ENCODE results near the gene CPNE8. TPM values are rescaled to one million over a fixed set of nuclear protein-coding genes. Genes with fewer than 3 reads are reported as not detected.

CPNE8 gene
- total RNA-seq, 2 donors from 2014 or later = 4.8 to 5.9 TPM

DNA sequence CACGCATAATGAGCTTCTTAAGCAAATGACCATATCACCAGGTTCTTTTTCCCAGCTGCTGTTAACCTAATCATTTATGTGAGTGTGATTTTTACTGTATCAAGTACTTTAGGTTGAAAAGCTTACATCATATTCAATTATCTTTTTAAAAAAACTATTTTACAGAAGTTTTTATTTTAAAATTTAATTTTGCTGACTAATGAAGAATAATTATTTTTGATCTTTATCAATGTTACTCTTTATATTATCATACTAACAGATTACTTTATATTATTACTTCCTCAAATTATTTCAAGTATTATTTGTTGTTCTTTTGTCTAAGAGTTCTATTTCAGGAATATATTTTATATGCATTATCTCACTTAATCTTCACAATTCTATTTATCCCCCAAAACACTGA lies 236.3 kb downstream of the CPNE8 start:
- Mint-ChIP-seq H3K36me3 (ENCODE audit: low read depth) (no peaks in the 10 kb centered on the region), H3K4me3 (no peak overlapping the region), H3K27ac (no peak overlapping the region), H3K4me1 (no peaks in the 10 kb centered on the region), H3K27me3 (no peaks in the 10 kb centered on the region)
- H3K9me3 ChIP-seq (ENCODE audit: control insufficient read depth, low read length, poor library complexity, severe bottlenecking) = no peaks in the 10 kb centered on the region
- no peak for DNase-seq
- no peak for ATAC-seq

DNA sequence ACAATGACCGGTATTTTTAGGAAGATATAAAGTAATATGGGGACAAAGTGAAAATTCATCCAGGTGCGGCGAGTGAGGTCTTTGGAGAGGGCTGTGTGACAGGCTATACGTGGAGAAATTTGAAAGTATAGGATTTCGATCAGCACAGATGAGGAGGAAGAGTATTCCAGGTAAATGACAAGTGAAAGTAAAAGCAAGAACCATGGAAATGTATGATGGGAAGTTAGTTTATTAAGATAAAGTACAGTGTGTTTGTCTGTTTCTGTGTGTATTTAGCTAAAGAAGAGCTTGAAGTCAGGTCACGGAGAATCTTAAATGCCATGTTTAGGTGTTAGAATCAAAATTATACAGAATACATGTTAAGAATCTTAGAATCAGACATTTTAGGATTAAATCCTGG lies 239.0 kb downstream of the CPNE8 start:
- H3K4me1 Mint-ChIP-seq = no peaks in the 10 kb centered on the region
- no peak for ATAC-seq

GRCh38 chr12:38664661-38665269 lies 240.6 kb downstream of the CPNE8 start:
- Mint-ChIP-seq H3K4me3 (no peak overlapping the region), H3K27me3 (no peaks in the 10 kb centered on the region), H3K36me3 (ENCODE audit: low read depth) (no peaks in the 10 kb centered on the region), H3K27ac (no peak overlapping the region), H3K4me1 (no peaks in the 10 kb centered on the region)
- H3K9me3 ChIP-seq (ENCODE audit: control insufficient read depth, low read length, poor library complexity, severe bottlenecking) = peaks cover 4% of the 10 kb centered on the region
- DNase-seq (no peak), ATAC-seq (no peak)

More for the DNA sequence above, 239.0 kb downstream of the CPNE8 start:
- DNase-seq = no peak
- no peaks in the 10 kb centered on the region for H3K27me3 Mint-ChIP-seq
- H3K27ac Mint-ChIP-seq = no peak overlapping the region
- H3K4me3 Mint-ChIP-seq = no peak overlapping the region
- H3K36me3 Mint-ChIP-seq (ENCODE audit: low read depth) = no peaks in the 10 kb centered on the region
- H3K9me3 ChIP-seq (ENCODE audit: control insufficient read depth, low read length, poor library complexity, severe bottlenecking) = peaks cover 4% of the 10 kb centered on the region

GRCh38 chr12:38662829-38663228 lies 242.6 kb downstream of the CPNE8 start:
- Mint-ChIP-seq H3K36me3 (ENCODE audit: low read depth) (no peaks in the 10 kb centered on the region), H3K27ac (no peak overlapping the region), H3K4me1 (peaks cover 2% of the 10 kb centered on the region), H3K4me3 (no peak overlapping the region), H3K27me3 (no peaks in the 10 kb centered on the region)
- no peak for DNase-seq
- H3K9me3 ChIP-seq (ENCODE audit: control insufficient read depth, low read length, poor library complexity, severe bottlenecking) = peaks cover 4% of the 10 kb centered on the region
- ATAC-seq = no peak

DNA sequence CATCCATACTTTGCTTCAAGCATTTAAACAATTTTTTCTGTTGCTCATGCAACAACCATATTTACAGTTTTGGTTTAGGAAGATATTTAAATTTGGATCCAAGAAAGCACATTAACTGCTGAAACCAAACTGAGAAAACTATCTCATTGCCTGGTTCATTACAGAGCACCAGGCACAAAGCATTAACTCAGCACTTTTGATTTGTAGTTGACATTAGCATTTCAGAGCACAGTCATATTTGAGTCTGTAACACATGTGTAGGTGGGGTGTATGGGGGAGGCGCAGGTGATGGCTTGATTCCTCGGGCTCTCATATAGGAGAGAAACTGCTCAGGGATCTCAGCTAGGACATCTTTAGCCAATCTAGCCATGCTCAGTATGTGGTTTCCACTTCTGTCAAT lies 251.7 kb downstream of the CPNE8 start:
- H3K27ac Mint-ChIP-seq = no peak overlapping the region
- H3K9me3 ChIP-seq (ENCODE audit: control insufficient read depth, low read length, poor library complexity, severe bottlenecking) = no peaks in the 10 kb centered on the region
- no peak for DNase-seq
- H3K36me3 Mint-ChIP-seq (ENCODE audit: low read depth) = no peaks in the 10 kb centered on the region
- H3K27me3 Mint-ChIP-seq = no peaks in the 10 kb centered on the region
- ATAC-seq = no peak
- H3K4me3 Mint-ChIP-seq = no peak overlapping the region
- H3K4me1 Mint-ChIP-seq = peaks cover 2% of the 10 kb centered on the region

DNA sequence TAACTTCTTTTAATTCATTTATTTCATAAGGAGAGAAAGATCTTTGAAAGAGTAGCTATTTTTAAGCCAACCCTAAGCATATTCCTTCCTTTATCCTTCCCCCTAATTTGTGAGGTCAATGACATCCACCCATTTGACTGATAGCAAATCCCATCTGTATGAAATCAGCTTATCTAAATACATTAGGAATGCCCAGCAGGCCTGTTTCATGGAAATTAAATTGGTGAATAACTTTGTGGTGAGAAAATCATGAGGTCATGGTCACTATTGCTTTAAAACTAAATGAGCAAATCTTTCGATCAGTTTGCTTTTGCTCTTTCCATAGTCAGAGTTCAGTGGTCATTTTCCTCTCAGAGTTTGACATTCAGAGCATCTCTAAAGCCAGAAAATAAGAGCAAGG lies 256.6 kb downstream of the CPNE8 start:
- H3K27me3 Mint-ChIP-seq = no peaks in the 10 kb centered on the region
- no peak for DNase-seq
- no peak overlapping the region for H3K27ac Mint-ChIP-seq
- no peaks in the 10 kb centered on the region for H3K4me1 Mint-ChIP-seq
- H3K4me3 Mint-ChIP-seq = no peak overlapping the region
- H3K9me3 ChIP-seq (ENCODE audit: control insufficient read depth, low read length, poor library complexity, severe bottlenecking) = no peaks in the 10 kb centered on the region
- no peaks in the 10 kb centered on the region for H3K36me3 Mint-ChIP-seq (ENCODE audit: low read depth)
- no peak for ATAC-seq

GRCh38 chr12:38646146-38646545 lies 259.2 kb downstream of the CPNE8 start:
- H3K9me3 ChIP-seq (ENCODE audit: control insufficient read depth, low read length, poor library complexity, severe bottlenecking) = no peaks in the 10 kb centered on the region
- Mint-ChIP-seq H3K4me3 (no peak overlapping the region), H3K36me3 (ENCODE audit: low read depth) (no peaks in the 10 kb centered on the region), H3K27me3 (no peaks in the 10 kb centered on the region), H3K27ac (no peak overlapping the region), H3K4me1 (no peaks in the 10 kb centered on the region)
- DNase-seq = no peak
- no peak for ATAC-seq

GRCh38 chr12:38639625-38640024 lies 265.8 kb downstream of the CPNE8 start:
- no peaks in the 10 kb centered on the region for H3K27me3 Mint-ChIP-seq
- H3K36me3 Mint-ChIP-seq (ENCODE audit: low read depth) = no peaks in the 10 kb centered on the region
- H3K4me3 Mint-ChIP-seq = no peak overlapping the region
- no peaks in the 10 kb centered on the region for H3K4me1 Mint-ChIP-seq
- no peak for ATAC-seq
- no peaks in the 10 kb centered on the region for H3K9me3 ChIP-seq (ENCODE audit: control insufficient read depth, low read length, poor library complexity, severe bottlenecking)
- no peak overlapping the region for H3K27ac Mint-ChIP-seq
- no peak for DNase-seq

- no peak overlapping the region for H3K27ac Mint-ChIP-seq
- H3K4me3 Mint-ChIP-seq = no peak overlapping the region
- no peaks in the 10 kb centered on the region for H3K4me1 Mint-ChIP-seq
- H3K36me3 Mint-ChIP-seq (ENCODE audit: low read depth) = no peaks in the 10 kb centered on the region
- no peaks in the 10 kb centered on the region for H3K27me3 Mint-ChIP-seq
- DNase-seq (no peak), ATAC-seq (no peak)
- H3K9me3 ChIP-seq (ENCODE audit: control insufficient read depth, low read length, poor library complexity, severe bottlenecking) = no peaks in the 10 kb centered on the region
These were observed 267.0 kb downstream of the CPNE8 start for GRCh38 chr12:38638401-38638800.

- no peaks in the 10 kb centered on the region for H3K9me3 ChIP-seq (ENCODE audit: control insufficient read depth, low read length, poor library complexity, severe bottlenecking)
- H3K36me3 Mint-ChIP-seq (ENCODE audit: low read depth) = no peaks in the 10 kb centered on the region
- DNase-seq = no peak
- H3K27me3 Mint-ChIP-seq = no peaks in the 10 kb centered on the region
- H3K27ac Mint-ChIP-seq = no peak overlapping the region
- H3K4me3 Mint-ChIP-seq = no peak overlapping the region
- no peak for ATAC-seq
- H3K4me1 Mint-ChIP-seq = no peaks in the 10 kb centered on the region
These were observed 271.9 kb downstream of the CPNE8 start for GRCh38 chr12:38633511-38633910.

DNA sequence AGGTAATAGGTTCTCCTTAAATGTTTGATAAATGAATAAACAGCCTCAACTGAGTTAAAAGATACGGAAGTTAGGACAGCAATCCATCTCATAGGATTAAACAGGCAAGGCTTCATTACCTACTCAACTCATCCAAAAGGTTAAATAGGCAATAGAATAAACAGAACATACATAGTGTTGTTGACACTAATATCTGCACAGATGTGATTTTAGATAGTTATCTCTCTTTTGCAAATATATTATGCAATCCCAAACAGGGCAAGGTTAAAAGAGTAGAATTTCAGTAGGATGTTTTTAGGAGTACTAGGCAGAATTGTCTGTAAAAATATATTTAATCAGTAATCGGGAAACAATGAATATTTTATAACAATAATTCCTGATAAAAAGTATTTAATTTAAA lies 276.3 kb downstream of the CPNE8 start:
- H3K27ac Mint-ChIP-seq = no peak overlapping the region
- H3K4me1 Mint-ChIP-seq = no peaks in the 10 kb centered on the region
- H3K9me3 ChIP-seq (ENCODE audit: control insufficient read depth, low read length, poor library complexity, severe bottlenecking) = no peaks in the 10 kb centered on the region
- no peaks in the 10 kb centered on the region for H3K27me3 Mint-ChIP-seq
- DNase-seq (no peak), ATAC-seq (no peak)
- H3K36me3 Mint-ChIP-seq (ENCODE audit: low read depth) = no peaks in the 10 kb centered on the region
- no peak overlapping the region for H3K4me3 Mint-ChIP-seq

GRCh38 chr12:38628288-38628687 lies 277.1 kb downstream of the CPNE8 start:
- no peaks in the 10 kb centered on the region for H3K4me1 Mint-ChIP-seq
- no peak overlapping the region for H3K27ac Mint-ChIP-seq
- DNase-seq (no peak), ATAC-seq (no peak)
- H3K9me3 ChIP-seq (ENCODE audit: control insufficient read depth, low read length, poor library complexity, severe bottlenecking) = no peaks in the 10 kb centered on the region
- no peaks in the 10 kb centered on the region for H3K36me3 Mint-ChIP-seq (ENCODE audit: low read depth)
- no peak overlapping the region for H3K4me3 Mint-ChIP-seq
- no peaks in the 10 kb centered on the region for H3K27me3 Mint-ChIP-seq

- Mint-ChIP-seq H3K27ac (no peak overlapping the region), H3K36me3 (ENCODE audit: low read depth) (no peaks in the 10 kb centered on the region), H3K4me3 (no peak overlapping the region), H3K4me1 (no peaks in the 10 kb centered on the region), H3K27me3 (no peaks in the 10 kb centered on the region)
- H3K9me3 ChIP-seq (ENCODE audit: control insufficient read depth, low read length, poor library complexity, severe bottlenecking) = no peaks in the 10 kb centered on the region
- DNase-seq (no peak), ATAC-seq (no peak)
These were observed 280.1 kb downstream of the CPNE8 start for GRCh38 chr12:38625306-38625705.

- Mint-ChIP-seq H3K4me3 (no peak overlapping the region), H3K27ac (no peak overlapping the region), H3K4me1 (no peaks in the 10 kb centered on the region), H3K36me3 (ENCODE audit: low read depth) (no peaks in the 10 kb centered on the region), H3K27me3 (no peaks in the 10 kb centered on the region)
- ATAC-seq (no peak), DNase-seq (no peak)
- no peaks in the 10 kb centered on the region for H3K9me3 ChIP-seq (ENCODE audit: control insufficient read depth, low read length, poor library complexity, severe bottlenecking)
These were observed 291.2 kb downstream of the CPNE8 start for GRCh38 chr12:38614171-38614570.
